ENCODE results near the gene CD300LB.
"Not testable (repeated sequence)": the region's sequence is repeated elsewhere in the genome, so short reads cannot be mapped to it uniquely, and the experiment has no call there.

Gene CD300LB

DNA sequence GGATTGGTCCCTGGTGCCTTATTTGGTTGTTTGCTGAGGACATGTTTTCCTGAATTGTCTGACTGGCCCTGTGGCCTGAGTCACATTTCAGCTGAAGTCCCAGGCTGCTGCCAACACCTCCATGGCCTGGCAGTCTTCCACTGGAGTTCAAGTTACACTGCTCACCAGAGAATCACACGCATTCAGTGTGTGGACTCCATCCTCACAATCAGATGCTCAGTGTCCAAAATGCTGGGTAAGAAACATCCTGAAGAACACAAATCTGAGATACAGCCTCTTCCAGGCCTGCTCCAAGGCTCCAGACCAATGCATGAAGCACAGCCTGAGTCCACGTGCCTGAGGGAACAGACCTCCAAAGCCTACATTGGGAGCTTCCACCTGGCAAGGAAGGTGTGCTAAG lies 19.2 kb downstream of the CD300LB start:
- Histone ChIP-seq H3K27me3 (ENCODE audit: control insufficient read depth, low read length) (peaks cover 3% of the 10 kb centered on the region; the same call in 1 of the 2 replicates), H3K79me2 (ENCODE audit: control insufficient read depth, low read length) (no peaks in the 10 kb centered on the region)

DNA sequence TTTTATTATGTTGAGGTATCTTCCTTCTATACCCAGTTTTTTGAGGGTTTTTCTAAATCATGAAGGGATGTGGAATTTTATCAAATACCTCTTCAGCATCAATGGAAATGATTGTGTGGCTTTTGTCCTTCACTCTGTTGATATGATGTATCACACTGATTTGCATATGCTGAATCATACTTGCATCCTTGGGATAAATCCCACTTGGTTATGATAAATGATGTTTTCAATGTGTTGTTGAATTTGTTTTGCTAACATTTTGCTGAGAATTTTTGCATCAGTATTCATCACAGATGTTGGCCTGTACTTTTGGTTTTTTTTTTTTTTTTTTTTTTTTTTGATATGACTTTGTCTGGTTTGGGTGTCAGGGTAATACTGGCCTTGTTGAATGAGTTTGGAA lies 23.1 kb downstream of the CD300LB start:
- Histone ChIP-seq H3K4me2 (ENCODE audit: low read length) (no peak overlapping the region), H3K9me2 (replicated peaks; ENCODE audit: control insufficient read depth, low read length) (no peaks in the 10 kb centered on the region), H3K4me1 (ENCODE audit: control insufficient read depth, low read length) (no peaks in the 10 kb centered on the region), H3K27me3 (ENCODE audit: control insufficient read depth, low read length) (peaks cover 9% of the 10 kb centered on the region; the same call in 1 of the 2 replicates), H3K79me2 (ENCODE audit: control insufficient read depth, low read length) (no peaks in the 10 kb centered on the region), H3K4me3 (ENCODE audit: low read length) (no peak overlapping the region), H3K27ac (ENCODE audit: low read depth, low read length) (no peak overlapping the region), H3K9me3 (ENCODE audit: control insufficient read depth, insufficient read depth, low read length) (no peaks in the 10 kb centered on the region), H3F3A (ENCODE audit: control insufficient read depth, insufficient read depth) (no peaks in the 10 kb centered on the region), H4K20me1 (ENCODE audit: control insufficient read depth, insufficient read depth, low read depth, low read length) (no peaks in the 10 kb centered on the region), H3K36me3 (ENCODE audit: control insufficient read depth, low read length) (no peaks in the 10 kb centered on the region)
- no peak for TF ChIP-seq EZH2phosphoT487 (IDR thresholded peaks at IDR 0.05; ENCODE audit: borderline replicate concordance, low read length)
- TF ChIP-seq, protein P1, sequence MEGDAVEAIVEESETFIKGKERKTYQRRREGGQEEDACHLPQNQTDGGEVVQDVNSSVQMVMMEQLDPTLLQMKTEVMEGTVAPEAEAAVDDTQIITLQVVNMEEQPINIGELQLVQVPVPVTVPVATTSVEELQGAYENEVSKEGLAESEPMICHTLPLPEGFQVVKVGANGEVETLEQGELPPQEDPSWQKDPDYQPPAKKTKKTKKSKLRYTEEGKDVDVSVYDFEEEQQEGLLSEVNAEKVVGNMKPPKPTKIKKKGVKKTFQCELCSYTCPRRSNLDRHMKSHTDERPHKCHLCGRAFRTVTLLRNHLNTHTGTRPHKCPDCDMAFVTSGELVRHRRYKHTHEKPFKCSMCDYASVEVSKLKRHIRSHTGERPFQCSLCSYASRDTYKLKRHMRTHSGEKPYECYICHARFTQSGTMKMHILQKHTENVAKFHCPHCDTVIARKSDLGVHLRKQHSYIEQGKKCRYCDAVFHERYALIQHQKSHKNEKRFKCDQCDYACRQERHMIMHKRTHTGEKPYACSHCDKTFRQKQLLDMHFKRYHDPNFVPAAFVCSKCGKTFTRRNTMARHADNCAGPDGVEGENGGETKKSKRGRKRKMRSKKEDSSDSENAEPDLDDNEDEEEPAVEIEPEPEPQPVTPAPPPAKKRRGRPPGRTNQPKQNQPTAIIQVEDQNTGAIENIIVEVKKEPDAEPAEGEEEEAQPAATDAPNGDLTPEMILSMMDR (IDR thresholded peaks at IDR 0.05; ENCODE audit: low read depth, low read length, poor library complexity, severe bottlenecking), result no peak

More for the DNA sequence above, 19.2 kb downstream of the CD300LB start:
- H4K20me1 ChIP-seq (ENCODE audit: control insufficient read depth, insufficient read depth, low read depth, low read length), result no peaks in the 10 kb centered on the region
- peaks cover 16% of the 10 kb centered on the region for H3K9me3 ChIP-seq (ENCODE audit: control insufficient read depth, insufficient read depth, low read length)
- no peaks in the 10 kb centered on the region for H3K9me2 ChIP-seq (replicated peaks; ENCODE audit: control insufficient read depth, low read length)
- H3F3A ChIP-seq (ENCODE audit: control insufficient read depth, insufficient read depth), result peaks cover 6% of the 10 kb centered on the region
- H3K4me3 ChIP-seq (ENCODE audit: low read length), result no peak overlapping the region
- H3K4me1 ChIP-seq (ENCODE audit: control insufficient read depth, low read length), result no peaks in the 10 kb centered on the region
- H3K36me3 ChIP-seq (ENCODE audit: control insufficient read depth, low read length), result no peaks in the 10 kb centered on the region
- no peak overlapping the region for H3K27ac ChIP-seq (ENCODE audit: low read depth, low read length)
- no peak overlapping the region for H3K4me2 ChIP-seq (ENCODE audit: low read length)
- TF ChIP-seq, protein P1 (IDR thresholded peaks at IDR 0.05; ENCODE audit: low read depth, low read length, poor library complexity, severe bottlenecking), result no peak
- TF ChIP-seq EZH2phosphoT487 (IDR thresholded peaks at IDR 0.05; ENCODE audit: borderline replicate concordance, low read length), result no peak

DNA sequence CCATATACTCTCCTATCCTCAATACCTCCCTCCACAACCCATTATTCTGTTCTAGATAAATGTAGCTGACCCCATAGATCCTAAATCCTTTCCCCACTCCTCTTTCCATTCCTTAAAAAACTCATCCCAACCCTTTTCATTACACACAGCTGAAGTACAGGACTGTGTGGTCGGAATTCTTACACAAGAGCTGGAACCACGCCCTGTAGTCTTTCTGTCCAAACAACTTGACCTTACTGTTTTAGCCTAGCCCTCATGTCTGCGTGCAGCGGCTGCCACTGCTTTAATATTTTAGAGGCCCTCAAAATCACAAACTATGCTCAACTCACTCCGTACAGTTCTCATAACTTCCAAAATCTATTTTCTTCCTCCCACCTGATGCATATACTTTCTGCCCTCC lies 27.3 kb downstream of the CD300LB start:
- H3K36me3 ChIP-seq (ENCODE audit: control insufficient read depth, low read length); H3K9me2 ChIP-seq (replicated peaks; ENCODE audit: control insufficient read depth, low read length); H3K4me3 ChIP-seq (ENCODE audit: low read length); H3K27me3 ChIP-seq (ENCODE audit: control insufficient read depth, low read length); H3K4me2 ChIP-seq (ENCODE audit: low read length); H3K27ac ChIP-seq (ENCODE audit: low read depth, low read length); H3F3A ChIP-seq (ENCODE audit: control insufficient read depth, insufficient read depth); H3K79me2 ChIP-seq (ENCODE audit: control insufficient read depth, low read length); H4K20me1 ChIP-seq (ENCODE audit: control insufficient read depth, insufficient read depth, low read depth, low read length); H3K9me3 ChIP-seq (ENCODE audit: control insufficient read depth, insufficient read depth, low read length); H3K4me1 ChIP-seq (ENCODE audit: control insufficient read depth, low read length): not testable (repeated sequence)

DNA sequence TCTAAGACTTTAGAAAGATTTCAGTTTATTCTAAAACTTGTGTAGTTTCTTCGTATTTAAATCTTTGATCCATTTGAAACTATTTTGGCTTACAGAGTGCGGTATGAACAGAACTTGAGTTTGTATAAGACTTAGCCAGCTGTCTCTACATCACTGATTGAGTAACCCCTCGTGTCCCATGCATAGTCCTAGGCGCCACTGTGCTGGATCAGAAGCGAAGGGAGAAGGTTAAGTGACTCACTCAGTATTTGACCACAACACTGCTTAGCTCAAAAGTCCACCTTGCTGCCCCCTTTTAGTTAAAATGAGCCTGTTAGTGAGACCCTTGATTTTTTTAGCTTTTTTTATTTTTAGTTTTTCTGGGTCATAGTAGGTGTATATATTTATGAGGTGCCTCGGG lies 28.4 kb downstream of the CD300LB start:
- H3K4me2 ChIP-seq (ENCODE audit: low read length), result no peak overlapping the region
- H3K27ac ChIP-seq (ENCODE audit: low read depth, low read length), result no peak overlapping the region
- H3F3A ChIP-seq (ENCODE audit: control insufficient read depth, insufficient read depth), result no peaks in the 10 kb centered on the region
- no peaks in the 10 kb centered on the region for H3K36me3 ChIP-seq (ENCODE audit: control insufficient read depth, low read length)
- H3K27me3 ChIP-seq (ENCODE audit: control insufficient read depth, low read length), result 0 out of 2 replicates have a peak, but pooled peaks cover 6% of the 10 kb centered on the region
- H3K9me2 ChIP-seq (replicated peaks; ENCODE audit: control insufficient read depth, low read length), result no peaks in the 10 kb centered on the region
- no peaks in the 10 kb centered on the region for H4K20me1 ChIP-seq (ENCODE audit: control insufficient read depth, insufficient read depth, low read depth, low read length)
- TF ChIP-seq, protein P1 (IDR thresholded peaks at IDR 0.05; ENCODE audit: low read depth, low read length, poor library complexity, severe bottlenecking), result no peak
- no peak for TF ChIP-seq EZH2phosphoT487 (IDR thresholded peaks at IDR 0.05; ENCODE audit: borderline replicate concordance, low read length)
- H3K79me2 ChIP-seq (ENCODE audit: control insufficient read depth, low read length), result no peaks in the 10 kb centered on the region
- no peaks in the 10 kb centered on the region for H3K4me1 ChIP-seq (ENCODE audit: control insufficient read depth, low read length)
- H3K9me3 ChIP-seq (ENCODE audit: control insufficient read depth, insufficient read depth, low read length), result no peaks in the 10 kb centered on the region
- no peak overlapping the region for H3K4me3 ChIP-seq (ENCODE audit: low read length)

Measured in DOHH2 (cell line).